ENCODE data around the gene RAB5B.

Gene RAB5B

DNA sequence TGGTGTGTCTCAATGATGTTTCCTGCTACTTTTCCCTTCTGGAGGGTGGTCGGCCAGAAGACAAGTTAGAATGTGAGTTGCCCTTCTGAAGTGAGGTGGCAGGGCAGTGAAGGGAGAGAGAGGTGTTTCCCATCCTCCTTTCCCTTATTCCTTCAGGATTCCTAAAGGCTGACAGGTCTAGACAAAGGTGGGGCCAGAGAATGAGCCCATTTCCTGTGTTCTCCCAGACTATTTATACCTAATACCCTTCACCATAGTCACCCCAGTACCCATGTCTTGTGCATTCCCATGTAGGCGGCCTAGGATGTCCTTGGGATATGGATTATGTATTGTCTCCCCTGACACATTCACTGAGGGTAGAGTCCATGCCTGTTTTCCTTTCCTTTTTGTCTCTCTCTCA lies 35.9 kb upstream of the RAB5B start:
- Histone ChIP-seq H3K23ac (ENCODE audit: low read length in 2 of 2) (no peak overlapping the region), H4K8ac (ENCODE audit: low read length) (no peak overlapping the region)
- WGBS, result 100% methylated on average over 1 of the region's 2 CpGs

GRCh38 chr12:55938826-55939501 lies 34.9 kb upstream of the RAB5B start:
- H3K36me3 ChIP-seq (ENCODE audit: control insufficient read depth in 1 of 2, insufficient read depth in 2 of 2, low read depth in 1 of 2, low read length in 2 of 2), result peaks cover 20 to 54% of the 10 kb centered on the region in 2 experiments
- no peaks in the 10 kb centered on the region for H3K27me3 ChIP-seq (ENCODE audit: control insufficient read depth in 1 of 2, insufficient read depth in 1 of 2, low read length in 2 of 2)
- no peak overlapping the region for H2AK5ac ChIP-seq (ENCODE audit: low read length, severe bottlenecking)
- no peak overlapping the region for H2AFZ ChIP-seq (ENCODE audit: low read depth, low read length)
- no peak overlapping the region for H2BK120ac ChIP-seq (ENCODE audit: low read depth, low read length)
- no peak for DNase-seq
- H2BK12ac ChIP-seq (ENCODE audit: low read length in 2 of 2), result no peak overlapping the region
- no peak overlapping the region for H3K4ac ChIP-seq (ENCODE audit: low read depth in 1 of 2, low read length in 2 of 2)
- no peak overlapping the region for H3K4me3 ChIP-seq (ENCODE audit: insufficient read depth in 1 of 2, low read depth in 1 of 2, low read length in 2 of 2)
- H3K9ac ChIP-seq (ENCODE audit: low read length), result no peak overlapping the region
- no peak overlapping the region for H3K27ac ChIP-seq (ENCODE audit: low read length, poor library complexity, severe bottlenecking)
- H4K91ac ChIP-seq (ENCODE audit: low read length), result no peak overlapping the region
- peaks cover 6% of the 10 kb centered on the region for H3K4me1 ChIP-seq (ENCODE audit: control insufficient read depth, insufficient read depth, low read depth, low read length)
- no peak overlapping the region for H4K8ac ChIP-seq (ENCODE audit: low read length)
- no peak overlapping the region for H2BK15ac ChIP-seq (ENCODE audit: low read depth, poor library complexity, severe bottlenecking)
- WGBS, result 87% methylated on average over 8 of the region's 8 CpGs
- no peak overlapping the region for H3K18ac ChIP-seq (ENCODE audit: low read depth in 1 of 2, low read length in 2 of 2)
- peaks cover 4% of the 10 kb centered on the region for H3K79me1 ChIP-seq (replicated peaks; ENCODE audit: low read length, poor library complexity, severe bottlenecking)
- no peak overlapping the region for H3K4me2 ChIP-seq (ENCODE audit: low read length, poor library complexity, severe bottlenecking)
- H3K23ac ChIP-seq (ENCODE audit: low read length in 2 of 2), result no peak overlapping the region
- no peak overlapping the region for H3K14ac ChIP-seq (ENCODE audit: low read length in 2 of 2)
- no peaks in the 10 kb centered on the region for H3K9me3 ChIP-seq (ENCODE audit: control insufficient read depth, low read length)
- no peak overlapping the region for H2BK5ac ChIP-seq (ENCODE audit: low read depth, low read length, poor library complexity, severe bottlenecking)

More for the DNA sequence above, 35.9 kb upstream of the RAB5B start:
- no peak overlapping the region for H3K14ac ChIP-seq (ENCODE audit: low read length in 2 of 2)
- no peaks in the 10 kb centered on the region for H3K27me3 ChIP-seq (ENCODE audit: control insufficient read depth in 1 of 2, insufficient read depth in 1 of 2, low read length in 2 of 2)
- no peak for DNase-seq
- H2BK15ac ChIP-seq (ENCODE audit: low read depth, poor library complexity, severe bottlenecking), result no peak overlapping the region
- H2BK5ac ChIP-seq (ENCODE audit: low read depth, low read length, poor library complexity, severe bottlenecking), result no peak overlapping the region
- no peak overlapping the region for H4K91ac ChIP-seq (ENCODE audit: low read length)
- no peak overlapping the region for H2AK5ac ChIP-seq (ENCODE audit: low read length, severe bottlenecking)
- H2AFZ ChIP-seq (ENCODE audit: low read depth, low read length), result no peak overlapping the region
- H3K27ac ChIP-seq (ENCODE audit: low read length, poor library complexity, severe bottlenecking), result no peak overlapping the region
- H2BK12ac ChIP-seq (ENCODE audit: low read length in 2 of 2), result no peak overlapping the region
- H3K4me3 ChIP-seq (ENCODE audit: insufficient read depth in 1 of 2, low read depth in 1 of 2, low read length in 2 of 2), result no peak overlapping the region
- H3K9me3 ChIP-seq (ENCODE audit: control insufficient read depth, low read length), result no peaks in the 10 kb centered on the region
- H3K4me2 ChIP-seq (ENCODE audit: low read length, poor library complexity, severe bottlenecking), result no peak overlapping the region
- H3K9ac ChIP-seq (ENCODE audit: low read length), result no peak overlapping the region
- H3K4me1 ChIP-seq (ENCODE audit: control insufficient read depth, insufficient read depth, low read depth, low read length), result peaks cover 8% of the 10 kb centered on the region
- peaks cover 19 to 45% of the 10 kb centered on the region in 2 experiments for H3K36me3 ChIP-seq (ENCODE audit: control insufficient read depth in 1 of 2, insufficient read depth in 2 of 2, low read depth in 1 of 2, low read length in 2 of 2)
- H2BK120ac ChIP-seq (ENCODE audit: low read depth, low read length), result no peak overlapping the region
- peaks cover 6% of the 10 kb centered on the region for H3K79me1 ChIP-seq (replicated peaks; ENCODE audit: low read length, poor library complexity, severe bottlenecking)
- H3K18ac ChIP-seq (ENCODE audit: low read depth in 1 of 2, low read length in 2 of 2), result no peak overlapping the region
- H3K4ac ChIP-seq (ENCODE audit: low read depth in 1 of 2, low read length in 2 of 2), result no peak overlapping the region

DNA sequence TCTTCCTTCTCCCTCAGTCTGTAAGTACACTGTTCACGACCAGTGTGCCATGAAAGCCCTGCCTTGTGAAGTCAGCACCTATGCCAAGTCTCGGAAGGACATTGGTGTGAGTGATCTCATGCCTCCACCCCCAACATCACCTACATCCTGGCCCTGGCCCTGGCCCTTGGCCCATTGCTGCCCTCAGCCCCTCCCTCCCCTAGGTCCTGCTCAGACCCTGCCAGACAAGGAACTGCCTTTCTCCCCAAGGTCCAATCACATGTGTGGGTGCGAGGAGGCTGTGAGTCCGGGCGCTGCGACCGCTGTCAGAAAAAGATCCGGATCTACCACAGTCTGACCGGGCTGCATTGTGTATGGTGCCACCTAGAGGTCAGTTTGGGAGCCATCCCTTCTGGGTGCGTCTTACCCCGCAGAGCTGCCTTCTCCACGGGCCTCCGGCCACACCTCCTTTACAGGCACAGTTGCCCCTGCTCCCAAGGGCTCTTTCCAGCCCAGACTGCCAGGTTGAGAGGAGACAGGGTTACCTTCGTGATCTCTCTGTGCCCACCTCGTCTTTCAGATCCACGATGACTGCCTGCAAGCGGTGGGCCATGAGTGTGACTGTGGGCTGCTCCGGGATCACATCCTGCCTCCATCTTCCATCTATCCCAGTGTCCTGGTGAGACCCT lies 33.7 kb upstream of the RAB5B start:
- Histone ChIP-seq H3K18ac (ENCODE audit: low read depth in 1 of 2, low read length in 2 of 2) (no peak overlapping the region), H3K14ac (ENCODE audit: low read length in 2 of 2) (no peak overlapping the region), H3K9me3 (ENCODE audit: control insufficient read depth, low read length) (no peaks in the 10 kb centered on the region), H3K79me1 (replicated peaks; ENCODE audit: low read length, poor library complexity, severe bottlenecking) (peaks cover 1% of the 10 kb centered on the region), H2AK5ac (ENCODE audit: low read length, severe bottlenecking) (no peak overlapping the region), H3K4me3 (ENCODE audit: insufficient read depth in 1 of 2, low read depth in 1 of 2, low read length in 2 of 2) (no peak overlapping the region), H2BK120ac (ENCODE audit: low read depth, low read length) (no peak overlapping the region), H3K27ac (ENCODE audit: low read length, poor library complexity, severe bottlenecking) (no peak overlapping the region), H3K27me3 (ENCODE audit: control insufficient read depth in 1 of 2, insufficient read depth in 1 of 2, low read length in 2 of 2) (no peaks in the 10 kb centered on the region), H3K4me2 (ENCODE audit: low read length, poor library complexity, severe bottlenecking) (no peak overlapping the region), H2BK15ac (ENCODE audit: low read depth, poor library complexity, severe bottlenecking) (no peak overlapping the region), H2BK12ac (ENCODE audit: low read length in 2 of 2) (no peak overlapping the region), H4K91ac (ENCODE audit: low read length) (no peak overlapping the region), H3K4ac (ENCODE audit: low read depth in 1 of 2, low read length in 2 of 2) (no peak overlapping the region), H3K23ac (ENCODE audit: low read length in 2 of 2) (no peak overlapping the region), H2AFZ (ENCODE audit: low read depth, low read length) (peak overlapping the region; percentile 20), H4K8ac (ENCODE audit: low read length) (peak overlapping the region; percentile 72), H3K9ac (ENCODE audit: low read length) (peak overlapping the region; percentile 52), H2BK5ac (ENCODE audit: low read depth, low read length, poor library complexity, severe bottlenecking) (no peak overlapping the region), H3K36me3 (ENCODE audit: control insufficient read depth in 1 of 2, insufficient read depth in 2 of 2, low read depth in 1 of 2, low read length in 2 of 2) (peaks cover 23 to 65% of the 10 kb centered on the region in 2 experiments), H3K4me1 (ENCODE audit: control insufficient read depth, insufficient read depth, low read depth, low read length) (peaks cover 6% of the 10 kb centered on the region)
- 21% methylated on average over 18 of the region's 18 CpGs for whole genome bisulfite sequencing
- DNase-seq, result peak; percentile 86

GRCh38 chr12:55942055-55942454 lies 31.8 kb upstream of the RAB5B start:
- Histone ChIP-seq H2AFZ (ENCODE audit: low read depth, low read length) (no peak overlapping the region), H3K27ac (ENCODE audit: low read length, poor library complexity, severe bottlenecking) (no peak overlapping the region), H3K14ac (ENCODE audit: low read length in 2 of 2) (no peak overlapping the region), H3K9ac (ENCODE audit: low read length) (no peak overlapping the region), H2BK120ac (ENCODE audit: low read depth, low read length) (no peak overlapping the region), H3K23ac (ENCODE audit: low read length in 2 of 2) (no peak overlapping the region), H4K91ac (ENCODE audit: low read length) (no peak overlapping the region), H3K27me3 (ENCODE audit: control insufficient read depth in 1 of 2, insufficient read depth in 1 of 2, low read length in 2 of 2) (no peaks in the 10 kb centered on the region), H3K4me2 (ENCODE audit: low read length, poor library complexity, severe bottlenecking) (no peak overlapping the region), H2BK5ac (ENCODE audit: low read depth, low read length, poor library complexity, severe bottlenecking) (no peak overlapping the region), H2BK12ac (ENCODE audit: low read length in 2 of 2) (no peak overlapping the region), H3K9me3 (ENCODE audit: control insufficient read depth, low read length) (no peaks in the 10 kb centered on the region), H3K18ac (ENCODE audit: low read depth in 1 of 2, low read length in 2 of 2) (no peak overlapping the region), H2BK15ac (ENCODE audit: low read depth, poor library complexity, severe bottlenecking) (no peak overlapping the region), H3K4me3 (ENCODE audit: insufficient read depth in 1 of 2, low read depth in 1 of 2, low read length in 2 of 2) (no peak overlapping the region), H3K36me3 (ENCODE audit: control insufficient read depth in 1 of 2, insufficient read depth in 2 of 2, low read depth in 1 of 2, low read length in 2 of 2) (peaks cover 23 to 70% of the 10 kb centered on the region in 2 experiments), H3K4me1 (ENCODE audit: control insufficient read depth, insufficient read depth, low read depth, low read length) (peaks cover 6% of the 10 kb centered on the region), H3K79me1 (replicated peaks; ENCODE audit: low read length, poor library complexity, severe bottlenecking) (no peaks in the 10 kb centered on the region), H2AK5ac (ENCODE audit: low read length, severe bottlenecking) (no peak overlapping the region), H3K4ac (ENCODE audit: low read depth in 1 of 2, low read length in 2 of 2) (no peak overlapping the region), H4K8ac (ENCODE audit: low read length) (no peak overlapping the region)
- 98% methylated on average over 3 of the region's 4 CpGs for WGBS
- DNase-seq, result no peak

Data from mesenchymal stem cell (in vitro differentiated cells and primary cell).